Stimulated activated CD8-positive, alpha-beta memory T cell treated with anti-CD3 and anti-CD28 coated beads, Interleukin-15, amount 100 ng/mL, for 1 hour (primary cell): ENCODE measurements around the gene RNU4-1.
"Not testable (repeated sequence)": the region's sequence is repeated elsewhere in the genome, so short reads cannot be mapped to it uniquely, and the experiment has no call there.

Source experiments
- DNase-seq: peaks from one replicate; pipeline ENCODE4 v3.0.0-alpha.2; 2020; ENCODE audit warnings: low read depth

RNU4-1 gene

DNA sequence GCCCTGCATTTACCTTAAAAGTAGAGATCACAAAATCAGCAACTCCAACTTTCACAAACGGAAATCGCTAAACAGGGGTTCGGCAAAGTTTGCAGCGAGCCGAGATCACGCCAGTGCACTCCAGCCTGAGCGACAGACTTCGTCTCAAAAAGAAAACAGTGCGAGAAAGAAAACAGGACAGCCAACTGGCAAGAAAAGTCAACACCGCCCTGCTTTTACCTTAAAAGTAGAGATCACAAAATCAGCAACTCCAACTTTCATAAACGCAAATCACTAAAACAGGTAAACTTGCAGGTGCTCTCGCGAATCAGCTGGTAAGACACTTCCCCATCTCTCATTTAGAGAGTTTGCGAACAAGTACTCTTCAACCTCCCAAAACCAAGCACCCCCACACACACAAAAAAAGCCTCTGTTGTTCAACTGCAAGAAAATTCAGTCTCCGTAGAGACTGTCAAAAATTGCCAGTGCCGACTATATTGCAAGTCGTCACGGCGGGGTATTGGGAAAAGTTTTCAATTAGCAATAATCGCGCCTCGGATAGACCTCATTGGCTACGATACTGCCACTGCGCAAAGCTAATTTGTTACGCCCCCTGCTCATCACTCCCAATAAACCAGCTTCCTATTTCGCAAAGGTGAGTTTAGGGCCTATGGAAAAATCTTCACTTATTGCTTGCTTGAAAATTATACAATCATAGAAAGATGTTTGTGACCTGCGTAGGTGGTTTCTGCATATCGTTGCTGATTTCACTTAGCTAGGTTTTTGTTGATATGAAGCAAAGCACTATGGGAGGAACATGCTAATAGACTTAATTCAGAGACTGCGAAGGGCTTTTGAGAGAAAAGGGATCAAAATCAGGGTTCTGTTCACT lies at the start of gene RNU4-1:
RNU4-1 (minus strand) TSS at position 577 of the 871 bp plus-strand sequence.
- DNase-seq: peak; percentile 48

DNA sequence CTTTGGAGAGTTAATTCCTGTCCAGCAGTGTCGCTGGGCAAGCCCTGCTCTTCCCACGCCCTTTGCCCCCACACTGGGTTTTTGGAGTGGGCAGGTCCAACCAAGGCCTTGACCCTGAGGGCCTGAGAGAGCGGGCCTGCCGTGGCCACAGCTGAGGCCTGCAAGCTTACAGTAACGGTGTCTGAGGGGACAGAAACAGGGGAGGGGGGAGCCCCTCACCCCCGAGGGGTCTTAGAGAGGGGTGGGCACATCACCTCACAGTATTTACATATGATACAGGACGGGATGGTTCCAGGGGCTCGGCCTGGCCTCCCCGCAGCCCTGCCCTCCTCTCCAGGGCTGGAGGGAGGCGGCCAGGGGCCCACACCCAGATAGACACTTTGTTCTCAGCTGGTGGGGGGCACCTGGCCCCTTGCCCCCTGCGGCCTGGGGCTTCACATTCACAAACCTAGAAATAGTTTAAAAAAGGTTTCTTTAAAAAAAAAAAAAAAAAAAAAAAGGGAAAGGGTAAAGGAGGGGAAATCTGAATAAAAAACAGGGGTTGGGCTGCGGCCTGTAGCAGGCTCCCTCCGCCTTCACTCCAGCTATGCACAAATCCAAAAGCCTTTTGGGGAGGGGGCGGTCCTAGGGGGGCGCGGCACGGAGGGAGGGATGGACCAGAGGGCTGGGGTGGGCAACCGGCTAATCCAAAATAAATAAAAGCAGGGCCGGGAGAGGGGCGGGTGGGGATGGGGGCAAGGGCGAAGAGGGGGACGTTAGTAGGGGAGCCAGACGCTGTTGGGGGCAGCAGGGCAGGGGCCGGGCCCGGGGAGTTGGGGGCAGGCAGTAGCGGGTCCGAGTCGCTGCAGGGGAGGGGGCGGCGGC lies 49.4 kb upstream of the RNU4-1 start:
- no peak for DNase-seq

DNA sequence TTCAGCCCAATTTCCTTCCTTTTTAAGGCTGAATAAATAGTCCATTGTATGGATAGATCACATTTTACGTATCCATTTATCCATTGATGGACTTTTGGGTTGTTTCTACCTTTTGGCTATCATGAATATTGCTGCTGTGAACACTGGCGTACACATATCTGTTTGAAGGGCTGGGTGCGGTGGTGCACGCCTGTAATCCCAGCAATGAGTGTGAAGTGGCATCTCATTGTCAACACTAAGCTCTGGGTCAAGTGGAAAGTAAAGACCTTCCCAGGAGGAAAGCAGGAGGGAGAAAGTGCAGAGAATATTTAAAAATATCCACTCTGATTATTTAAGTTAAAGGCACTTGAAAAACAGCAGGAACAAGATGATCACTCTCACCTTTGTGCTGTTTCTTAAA lies 46.2 kb upstream of the RNU4-1 start:
- no peak for DNase-seq

DNA sequence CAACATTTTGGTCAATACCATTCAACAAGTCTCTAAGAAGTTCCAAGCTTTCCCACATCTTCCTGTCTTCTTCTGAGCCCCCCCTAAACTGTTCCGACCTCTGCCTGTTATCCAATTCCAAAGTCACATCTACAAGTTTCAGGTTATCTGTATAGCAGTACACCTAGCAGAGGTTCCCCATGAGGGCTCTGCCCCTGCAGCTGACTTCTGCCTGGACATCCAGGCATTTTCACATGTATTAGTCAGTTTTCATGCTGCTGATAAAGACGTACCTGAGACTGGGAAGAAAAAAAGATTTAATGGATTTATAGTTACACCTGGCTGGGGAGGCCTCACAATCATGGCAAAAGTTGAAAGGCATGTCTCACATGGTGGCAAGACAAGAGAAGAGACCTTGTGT lies 44.7 kb upstream of the RNU4-1 start:
- DNase-seq: no peak

GRCh38 chr12:120336392-120336791 lies 43.4 kb upstream of the RNU4-1 start:
- DNase-seq: not testable (repeated sequence)

GRCh38 chr12:120335447-120335846 lies 42.4 kb upstream of the RNU4-1 start:
- DNase-seq: not testable (repeated sequence)

- DNase-seq: no peak
Observed at GRCh38 chr12:120332523-120332922, 39.5 kb upstream of the RNU4-1 start.

DNA sequence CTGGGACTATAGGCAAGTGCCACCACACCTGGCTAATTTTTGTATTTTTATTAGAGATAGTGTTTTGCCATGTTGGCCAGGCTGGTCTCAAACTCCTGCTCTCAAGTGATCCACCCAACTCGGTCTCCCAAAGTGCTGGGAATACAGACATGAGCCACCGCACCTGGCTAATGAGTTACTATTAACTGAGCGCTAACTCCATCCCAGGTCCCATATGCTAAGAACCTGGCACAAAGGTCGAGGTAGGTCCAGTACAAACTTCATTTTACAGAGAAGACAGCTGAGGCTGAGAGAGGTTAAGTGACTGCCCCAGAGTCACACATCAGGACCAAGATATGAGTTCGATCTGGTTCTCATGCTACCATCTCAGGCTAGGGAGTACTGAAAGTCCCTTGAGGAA lies 39.0 kb upstream of the RNU4-1 start:
- no peak for DNase-seq

- DNase-seq: no peak
Observed at GRCh38 chr12:120331390-120331789, 38.4 kb upstream of the RNU4-1 start.

GRCh38 chr12:120328228-120328627 lies 35.2 kb upstream of the RNU4-1 start:
- no peak for DNase-seq

- DNase-seq: no peak
Observed at GRCh38 chr12:120327593-120327992, 34.6 kb upstream of the RNU4-1 start, which contains the start of gene PLA2G1B. PLA2G1B (minus strand) TSS chr12:120327779; CDS start chr12:120327753, 26 bp downstream.

- DNase-seq: no peak
Observed at GRCh38 chr12:120324841-120325417, 31.9 kb upstream of the RNU4-1 start.

DNA sequence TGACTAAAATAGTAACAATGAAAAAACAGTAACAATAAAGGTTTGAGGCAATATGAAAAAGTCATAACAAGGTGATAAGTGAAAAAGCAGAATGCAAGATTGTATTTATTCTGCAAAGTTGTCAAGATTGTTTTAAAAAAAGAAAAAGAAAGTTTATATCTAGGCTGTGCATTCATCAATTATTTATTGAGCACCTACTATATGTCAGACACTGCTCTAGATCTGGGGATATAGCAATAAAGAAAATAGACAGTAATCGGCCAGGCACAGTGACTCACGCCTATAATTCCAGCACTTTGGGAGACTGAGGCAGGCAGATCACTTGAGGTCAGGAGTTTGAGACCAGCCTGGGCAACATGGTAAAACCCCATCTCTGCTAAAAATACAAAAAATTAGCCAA lies 30.7 kb upstream of the RNU4-1 start:
- no peak for DNase-seq

DNA sequence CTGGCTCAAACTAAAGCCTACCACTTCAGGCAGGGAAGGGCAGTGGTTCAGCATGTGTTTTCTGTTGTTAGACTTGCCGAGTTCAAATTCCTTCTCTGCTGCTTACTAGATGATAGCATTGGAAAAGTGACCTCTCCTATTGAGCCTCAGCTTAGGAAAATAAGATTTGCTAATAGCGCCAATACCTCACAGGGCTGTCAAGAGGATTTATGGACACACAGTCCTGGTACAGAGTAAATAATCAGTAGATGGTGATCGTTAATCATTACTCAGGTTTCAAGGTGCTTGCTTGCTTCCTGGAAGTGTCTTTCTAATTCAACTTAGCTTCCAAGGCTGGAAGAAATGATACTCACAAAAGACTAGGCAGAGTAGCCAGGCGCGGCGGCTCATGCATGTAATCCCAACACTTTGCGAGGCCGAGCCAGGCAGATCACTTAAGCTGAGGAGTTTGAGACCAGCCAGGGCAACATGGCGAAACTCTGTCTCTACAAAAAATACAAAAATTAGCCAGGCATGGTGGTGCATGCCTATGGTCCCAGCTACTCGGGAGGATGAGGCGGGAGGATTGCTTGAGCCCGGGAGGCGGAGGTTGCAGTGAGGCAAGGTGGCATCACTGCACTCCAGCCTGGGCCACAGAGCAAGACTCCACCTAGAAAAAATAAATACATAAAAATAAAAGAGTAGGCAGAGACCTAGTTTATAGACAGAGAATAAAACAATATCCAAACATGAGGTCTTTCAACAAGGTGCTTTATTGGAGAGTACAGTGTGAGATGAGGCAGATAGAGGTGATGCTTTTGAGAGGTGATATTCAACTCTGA lies 28.6 kb upstream of the RNU4-1 start:
- DNase-seq: no peak

GRCh38 chr12:120317224-120318105 lies 24.4 kb upstream of the RNU4-1 start:
- peak; percentile 99 for DNase-seq

DNA sequence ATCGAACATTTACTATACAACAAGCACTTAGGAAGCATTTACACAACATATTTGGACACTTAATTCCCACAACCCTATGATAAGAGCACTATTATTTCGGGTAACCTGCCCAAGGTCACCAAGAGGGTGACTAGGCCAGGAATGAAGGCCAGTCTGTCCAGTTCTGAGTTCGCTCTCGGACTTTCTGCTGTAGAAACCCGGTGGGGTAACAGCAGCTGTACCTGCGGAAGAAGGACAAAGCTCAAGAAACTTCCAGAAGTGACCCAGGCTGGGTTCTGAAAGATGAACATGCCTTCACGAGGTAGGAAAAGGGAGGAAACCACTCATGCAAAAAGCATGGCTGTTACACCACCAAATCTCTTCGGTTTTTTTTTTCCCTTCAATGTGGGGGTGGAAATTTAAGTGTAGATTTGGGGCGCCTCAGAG lies 23.8 kb upstream of the RNU4-1 start:
- DNase-seq: no peak

- no peak for DNase-seq
Observed at GRCh38 chr12:120314220-120314619, 21.2 kb upstream of the RNU4-1 start.

DNA sequence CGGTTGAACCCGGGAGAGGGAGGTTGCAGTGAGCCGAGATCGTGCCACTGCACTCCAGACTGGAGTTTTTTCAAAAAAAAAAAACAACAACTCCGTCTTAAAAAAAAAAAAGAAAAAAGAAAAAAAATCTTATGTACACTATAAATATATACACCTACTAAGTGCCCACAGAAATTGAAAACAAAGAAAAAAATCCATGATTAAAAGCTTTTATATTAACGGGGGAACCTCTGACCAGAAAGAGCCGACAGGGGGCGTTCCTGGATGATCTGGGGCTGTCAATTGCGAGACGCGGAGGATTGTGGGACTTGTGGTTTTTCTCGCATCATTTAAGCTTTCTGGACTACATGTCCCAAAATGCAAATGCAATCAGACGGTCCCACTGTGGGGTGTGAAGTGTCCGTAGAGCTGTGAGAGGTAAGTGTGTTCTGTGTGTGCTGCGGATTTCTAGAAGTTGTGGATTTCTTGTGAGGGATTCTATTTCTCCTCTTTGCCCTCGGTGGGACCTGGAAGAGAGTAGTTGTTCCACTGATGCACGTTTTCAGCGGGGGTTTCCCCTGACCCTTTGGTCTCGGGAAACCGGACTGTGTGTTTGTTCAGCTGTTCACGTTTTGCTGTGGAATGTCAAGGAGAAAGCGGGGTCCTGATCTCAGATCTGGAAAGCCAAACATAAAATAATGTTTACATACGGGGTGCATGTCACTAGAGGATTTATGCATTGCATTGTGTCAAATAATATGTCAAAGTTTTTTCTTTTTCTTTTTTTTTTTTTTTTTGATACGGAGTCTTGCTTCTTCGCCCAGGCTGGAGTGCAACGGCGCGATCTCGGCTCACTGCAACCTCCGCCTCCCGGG lies 9.2 kb upstream of the RNU4-1 start, which contains the start of gene SIRT4:
SIRT4 (plus strand) TSS at position 360 of the 854 bp plus-strand sequence. CDS start 1,241 bp downstream, outside the sequence.
- DNase-seq: peak; percentile 87

- DNase-seq: no peak
Observed at GRCh38 chr12:120292411-120292660, 701 bp downstream of the RNU4-1 start.
